ENCODE measurements around the gene ACSL4.
"Not testable (repeated sequence)": the region's sequence is repeated elsewhere in the genome, so short reads cannot be mapped to it uniquely, and the experiment has no call there.

Gene ACSL4

GRCh38 chrX:109660435-109661143 lies 72.5 kb downstream of the ACSL4 start:
- no peak for DNase-seq

- no peak for DNase-seq
These were observed 74.7 kb downstream of the ACSL4 start for GRCh38 chrX:109658391-109658790.

GRCh38 chrX:109657364-109657763 lies 75.7 kb downstream of the ACSL4 start:
- not testable (repeated sequence) for DNase-seq

GRCh38 chrX:109656774-109657173 lies 76.3 kb downstream of the ACSL4 start:
- DNase-seq: no peak

- DNase-seq: no peak
These were observed 77.4 kb downstream of the ACSL4 start for GRCh38 chrX:109655502-109656201.

GRCh38 chrX:109654516-109655109 lies 78.4 kb downstream of the ACSL4 start:
- no peak for DNase-seq

- not testable (repeated sequence) for DNase-seq
These were observed 88.4 kb downstream of the ACSL4 start for GRCh38 chrX:109644671-109645070.

GRCh38 chrX:109643687-109644086 lies 89.4 kb downstream of the ACSL4 start:
- DNase-seq: no peak

- DNase-seq: no peak
These were observed 94.9 kb downstream of the ACSL4 start for GRCh38 chrX:109638158-109638557.

- not testable (repeated sequence) for DNase-seq
These were observed 95.6 kb downstream of the ACSL4 start for GRCh38 chrX:109637477-109637876.

- DNase-seq: no peak
These were observed 97.9 kb downstream of the ACSL4 start for GRCh38 chrX:109635146-109635545.

GRCh38 chrX:109632906-109633504 lies 100.1 kb downstream of the ACSL4 start:
- no peak for DNase-seq

GRCh38 chrX:109629310-109629709 lies 103.7 kb downstream of the ACSL4 start:
- DNase-seq: no peak

GRCh38 chrX:109626637-109627036 lies 106.4 kb downstream of the ACSL4 start:
- no peak for DNase-seq

GRCh38 chrX:109624641-109625616 lies 108.1 kb downstream of the ACSL4 start, which contains the start of gene KCNE5:
TSS of gene KCNE5 (minus strand) at chrX:109625172. CDS start at chrX:109625020, 152 bp downstream.
- no peak for DNase-seq

GRCh38 chrX:109623997-109624396 lies 109.1 kb downstream of the ACSL4 start:
- no peak for DNase-seq

GRCh38 chrX:109622270-109622669 lies 110.8 kb downstream of the ACSL4 start:
- no peak for DNase-seq

GRCh38 chrX:109619771-109620170 lies 113.3 kb downstream of the ACSL4 start:
- DNase-seq: no peak

GRCh38 chrX:109614951-109615350 lies 118.1 kb downstream of the ACSL4 start:
- no peak for DNase-seq

- DNase-seq: no peak
These were observed 131.6 kb downstream of the ACSL4 start for GRCh38 chrX:109601486-109601885.

- DNase-seq: no peak
These were observed 132.8 kb downstream of the ACSL4 start for GRCh38 chrX:109600237-109600651.

- no peak for DNase-seq
These were observed 137.0 kb downstream of the ACSL4 start for GRCh38 chrX:109596015-109596414.
